Measurements from ENCODE around the gene KRT84. TPM values are rescaled to one million over a fixed set of nuclear protein-coding genes. Genes with fewer than 3 reads are reported as not detected.

KRT84 gene
- total and polyA plus RNA-seq, 2 of the 4 experiments (the other 2 are of a cell fraction): not detected

DNA sequence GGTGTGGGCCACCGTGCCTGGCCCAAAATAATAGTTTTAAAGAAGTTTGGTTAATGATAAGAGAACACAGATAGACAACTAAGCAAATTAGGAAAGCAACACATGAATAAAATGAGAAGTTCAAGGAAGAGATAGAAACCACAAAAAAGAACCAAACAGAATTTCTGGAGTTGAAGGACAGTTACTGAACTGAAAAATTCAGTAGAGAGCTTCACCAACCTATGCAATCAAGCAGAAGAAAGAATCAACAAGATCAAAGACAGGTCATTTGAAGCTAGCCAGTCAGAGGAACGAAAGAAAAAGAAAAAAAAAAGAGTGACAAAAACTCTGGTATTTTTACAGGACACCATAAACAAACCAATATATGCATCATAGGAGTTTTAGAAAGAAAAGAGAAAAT, 48.8 kb downstream of the KRT84 start:
- Histone ChIP-seq H3K14ac (replicated peaks; ENCODE audit: low read depth, low read length) (no peak overlapping the region), H3K36me3 (ENCODE audit: control insufficient read depth, insufficient read depth, low read length) (no peaks in the 10 kb centered on the region), H3K4me3 (ENCODE audit: insufficient read depth, low read depth, low read length) (no peak overlapping the region), H3K4ac (ENCODE audit: low read depth, low read length) (no peak overlapping the region), H4K8ac (ENCODE audit: low read depth in 2 of 2, low read length in 2 of 2) (no peak overlapping the region), H3K79me1 (ENCODE audit: low read depth in 1 of 2, low read length in 2 of 2) (no peaks in the 10 kb centered on the region), H3K56ac (ENCODE audit: extremely low read depth, insufficient read depth, low read length) (no peak overlapping the region), H3K4me2 (ENCODE audit: low read depth, low read length) (no peak overlapping the region), H2AFZ (replicated peaks; ENCODE audit: low read length, poor library complexity) (no peak overlapping the region), H3K4me1 (ENCODE audit: control insufficient read depth, insufficient read depth, low read length) (no peaks in the 10 kb centered on the region), H2BK5ac (ENCODE audit: low read depth, low read length, poor library complexity, severe bottlenecking) (no peak overlapping the region), H2AK9ac (replicated peaks; ENCODE audit: low read depth, low read length, poor library complexity) (no peak overlapping the region), H4K91ac (ENCODE audit: insufficient read depth, low read depth, low read length) (no peak overlapping the region), H4K20me1 (ENCODE audit: insufficient read depth, low read length) (no peaks in the 10 kb centered on the region), H3K27me3 (ENCODE audit: control insufficient read depth, insufficient read depth, low read length) (peaks cover 48% of the 10 kb centered on the region), H2AK5ac (ENCODE audit: low read depth, low read length) (no peak overlapping the region), H2BK15ac (ENCODE audit: low read depth, low read length) (no peak overlapping the region), H3K23ac (ENCODE audit: low read depth, low read length) (no peak overlapping the region), H3K9ac (ENCODE audit: low read depth, low read length) (no peak overlapping the region), H2BK120ac (ENCODE audit: low read depth, low read length) (no peak overlapping the region), H4K5ac (ENCODE audit: low read depth, low read length) (no peak overlapping the region), H3K9me1 (ENCODE audit: insufficient read depth, low read length) (no peaks in the 10 kb centered on the region), H3K18ac (ENCODE audit: low read depth, low read length) (no peak overlapping the region), H3K9me3 (ENCODE audit: control insufficient read depth, insufficient read depth, low read length) (peaks cover 5% of the 10 kb centered on the region; the same call in 1 of the 2 replicates), H2BK20ac (ENCODE audit: low read depth, low read length) (no peak overlapping the region), H3K27ac (ENCODE audit: insufficient read depth, low read length) (no peak overlapping the region)
- no CpG with 5 or more reads among the region's 2 CpGs for WGBS, 2 experiments (ENCODE audit: extremely low coverage in 2 of 2, insufficient read length in 1 of 2)
- BruUV-seq (replicated peaks): no TSS peak
- in situ Hi-C loops (cut with MboI; ENCODE audit: low sequenced_read_pairs) (no loop called here), intact Hi-C loops (cut with micrococcal nuclease) (no loop called here), dilution Hi-C loops (cut with HindIII; ENCODE audit: low sequenced_read_pairs, unreplicated experiment) (no loop called here)
- TF ChIP-seq ELK1 (IDR thresholded peaks at IDR 0.05; ENCODE audit: borderline replicate concordance, low read depth, low read length): no peak
- TF ChIP-seq CEBPB (IDR thresholded peaks at IDR 0.05; ENCODE audit: low read depth, low read length): no peak
- TF ChIP-seq MAFK (IDR thresholded peaks at IDR 0.05; ENCODE audit: low read depth, low read length): no peak
- TF ChIP-seq, protein P1, sequence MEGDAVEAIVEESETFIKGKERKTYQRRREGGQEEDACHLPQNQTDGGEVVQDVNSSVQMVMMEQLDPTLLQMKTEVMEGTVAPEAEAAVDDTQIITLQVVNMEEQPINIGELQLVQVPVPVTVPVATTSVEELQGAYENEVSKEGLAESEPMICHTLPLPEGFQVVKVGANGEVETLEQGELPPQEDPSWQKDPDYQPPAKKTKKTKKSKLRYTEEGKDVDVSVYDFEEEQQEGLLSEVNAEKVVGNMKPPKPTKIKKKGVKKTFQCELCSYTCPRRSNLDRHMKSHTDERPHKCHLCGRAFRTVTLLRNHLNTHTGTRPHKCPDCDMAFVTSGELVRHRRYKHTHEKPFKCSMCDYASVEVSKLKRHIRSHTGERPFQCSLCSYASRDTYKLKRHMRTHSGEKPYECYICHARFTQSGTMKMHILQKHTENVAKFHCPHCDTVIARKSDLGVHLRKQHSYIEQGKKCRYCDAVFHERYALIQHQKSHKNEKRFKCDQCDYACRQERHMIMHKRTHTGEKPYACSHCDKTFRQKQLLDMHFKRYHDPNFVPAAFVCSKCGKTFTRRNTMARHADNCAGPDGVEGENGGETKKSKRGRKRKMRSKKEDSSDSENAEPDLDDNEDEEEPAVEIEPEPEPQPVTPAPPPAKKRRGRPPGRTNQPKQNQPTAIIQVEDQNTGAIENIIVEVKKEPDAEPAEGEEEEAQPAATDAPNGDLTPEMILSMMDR (conservative IDR thresholded peaks at IDR 0.05; ENCODE audit: low read depth, low read length): no peak
- no peak for TF ChIP-seq NFE2L2 (IDR thresholded peaks at IDR 0.05; ENCODE audit: low read depth, low read length)
- no peak for TF ChIP-seq BHLHE40 (IDR thresholded peaks at IDR 0.05; ENCODE audit: low read depth, low read length)
- no peak for TF ChIP-seq RCOR1 (IDR thresholded peaks at IDR 0.05; ENCODE audit: insufficient replicate concordance, low read length)
- no peak for TF ChIP-seq MAZ (IDR thresholded peaks at IDR 0.05; ENCODE audit: borderline replicate concordance, low read depth, low read length)
- TF ChIP-seq POLR2A (IDR thresholded peaks at IDR 0.05; ENCODE audit: low read depth, low read length): no peak
- TF ChIP-seq USF2 (IDR thresholded peaks at IDR 0.05; ENCODE audit: low read depth, low read length): no peak
- no peak for TF ChIP-seq CHD1 (IDR thresholded peaks at IDR 0.05; ENCODE audit: low read depth, low read length)
- TF ChIP-seq RFX5 (IDR thresholded peaks at IDR 0.05; ENCODE audit: low read depth, low read length): no peak
- no peak for TF ChIP-seq SMC3 (IDR thresholded peaks at IDR 0.05; ENCODE audit: low read depth, low read length)
- no peak for TF ChIP-seq RAD21 (IDR thresholded peaks at IDR 0.05; ENCODE audit: low read length)
- TF ChIP-seq MXI1 (IDR thresholded peaks at IDR 0.05; ENCODE audit: borderline replicate concordance, low read depth, low read length): no peak
- TF ChIP-seq FOS (IDR thresholded peaks at IDR 0.05; ENCODE audit: low read depth, low read length): no peak
- CTCF ChIA-PET: no interaction called here
- ATAC-seq (ENCODE audit: low read depth) (no peak), DNase-seq (no peak)
- POLR2A ChIA-PET (ENCODE audit: unreplicated experiment): interaction anchor here (0.7 kb wide), 1 partner anchor 72 kb away, joined by 4 read pairs; no protein-coding TSS in a partner anchor
